ENCODE data around the gene KLF16.

The KLF16 gene

GRCh38 chr19:1855040-1855827 is 8.1 kb downstream of the KLF16 start:
- Histone ChIP-seq H4K20me1 (ENCODE audit: insufficient read depth, low read length) (no peaks in the 10 kb centered on the region), H3K4me2 (ENCODE audit: low read length) (peak overlapping the region; percentile 90), H2AFZ (ENCODE audit: low read length) (no peak overlapping the region), H3K9me3 (ENCODE audit: low read length) (no peaks in the 10 kb centered on the region), H3K27me3 (ENCODE audit: insufficient read depth, low read length) (no peaks in the 10 kb centered on the region), H3K4me1 (ENCODE audit: insufficient read depth, low read length, severe bottlenecking) (peaks cover 67% of the 10 kb centered on the region), H3K27ac (ENCODE audit: low read depth, low read length, poor library complexity, severe bottlenecking) (peak overlapping the region; percentile 79), H3K9ac (ENCODE audit: low read length) (peak overlapping the region; percentile 72; the same call in 1 of the 2 replicates), H3K36me3 (ENCODE audit: insufficient read depth, low read length) (no peaks in the 10 kb centered on the region), H3K9me2 (ENCODE audit: low read depth, low read length) (no peaks in the 10 kb centered on the region), H3K79me2 (ENCODE audit: insufficient read depth, low read length) (no peaks in the 10 kb centered on the region), H3K4me3 (ENCODE audit: low read depth, low read length, poor library complexity, severe bottlenecking) (peak overlapping the region; percentile 61), H3F3A (ENCODE audit: insufficient read depth, low read length) (no peaks in the 10 kb centered on the region)
- no peak for TF ChIP-seq CTCF (IDR thresholded peaks at IDR 0.05; ENCODE audit: low read length)
- no peak for TF ChIP-seq EZH2 (IDR thresholded peaks at IDR 0.05; ENCODE audit: borderline replicate concordance, low read length)

GRCh38 chr19:1854542-1855039 is 8.8 kb downstream of the KLF16 start:
- Histone ChIP-seq H4K20me1 (ENCODE audit: insufficient read depth, low read length) (no peaks in the 10 kb centered on the region), H3K9me2 (ENCODE audit: low read depth, low read length) (no peaks in the 10 kb centered on the region), H3K36me3 (ENCODE audit: insufficient read depth, low read length) (no peaks in the 10 kb centered on the region), H3K79me2 (ENCODE audit: insufficient read depth, low read length) (no peaks in the 10 kb centered on the region), H2AFZ (ENCODE audit: low read length) (no peak overlapping the region), H3K4me2 (ENCODE audit: low read length) (peak overlapping the region; percentile 7; the same call in 1 of the 2 replicates), H3K9ac (ENCODE audit: low read length) (no peak overlapping the region; the same call in 1 of the 2 replicates), H3K4me1 (ENCODE audit: insufficient read depth, low read length, severe bottlenecking) (peaks cover 65% of the 10 kb centered on the region), H3K27me3 (ENCODE audit: insufficient read depth, low read length) (no peaks in the 10 kb centered on the region), H3K4me3 (ENCODE audit: low read depth, low read length, poor library complexity, severe bottlenecking) (no peak overlapping the region), H3K9me3 (ENCODE audit: low read length) (no peaks in the 10 kb centered on the region), H3K27ac (ENCODE audit: low read depth, low read length, poor library complexity, severe bottlenecking) (peak overlapping the region; percentile 32), H3F3A (ENCODE audit: insufficient read depth, low read length) (no peaks in the 10 kb centered on the region)
- TF ChIP-seq EZH2 (IDR thresholded peaks at IDR 0.05; ENCODE audit: borderline replicate concordance, low read length) (no peak), CTCF (IDR thresholded peaks at IDR 0.05; ENCODE audit: low read length) (no peak)

- Histone ChIP-seq H3K9me3 (ENCODE audit: low read length) (no peaks in the 10 kb centered on the region), H3K79me2 (ENCODE audit: insufficient read depth, low read length) (no peaks in the 10 kb centered on the region), H3K4me1 (ENCODE audit: insufficient read depth, low read length, severe bottlenecking) (peaks cover 65% of the 10 kb centered on the region), H2AFZ (ENCODE audit: low read length) (no peak overlapping the region), H3F3A (ENCODE audit: insufficient read depth, low read length) (no peaks in the 10 kb centered on the region), H3K27ac (ENCODE audit: low read depth, low read length, poor library complexity, severe bottlenecking) (no peak overlapping the region), H3K4me3 (ENCODE audit: low read depth, low read length, poor library complexity, severe bottlenecking) (no peak overlapping the region), H3K27me3 (ENCODE audit: insufficient read depth, low read length) (no peaks in the 10 kb centered on the region), H3K4me2 (ENCODE audit: low read length) (no peak overlapping the region), H3K36me3 (ENCODE audit: insufficient read depth, low read length) (no peaks in the 10 kb centered on the region), H3K9ac (ENCODE audit: low read length) (no peak overlapping the region), H3K9me2 (ENCODE audit: low read depth, low read length) (no peaks in the 10 kb centered on the region), H4K20me1 (ENCODE audit: insufficient read depth, low read length) (no peaks in the 10 kb centered on the region)
- TF ChIP-seq CTCF (IDR thresholded peaks at IDR 0.05; ENCODE audit: low read length) (no peak), EZH2 (IDR thresholded peaks at IDR 0.05; ENCODE audit: borderline replicate concordance, low read length) (no peak)
Measured at GRCh38 chr19:1854039-1854541, 9.3 kb downstream of the KLF16 start.

All from OCI-LY1 (cell line).